Fibroblast of villous mesenchyme (primary cell): ENCODE measurements around the gene CLIC3. TPM values are rescaled to one million over a fixed set of nuclear protein-coding genes. Genes with fewer than 3 reads are reported as not detected.
A peak's percentile ranks its signal among the peaks of the same experiment; 100 is the strongest.

Source experiments
- DNase-seq: peaks from one replicate; pipeline ENCODE4 v3.0.0-alpha.2; 2010; ENCODE audit warnings: low read depth
- H3K4me3 ChIP-seq: 2 replicates; pipeline ENCODE4 v1.5.1; 2011; ENCODE audit warnings: low read depth, mild to moderate bottlenecking, low read length
- CTCF ChIP-seq: IDR thresholded peaks from 2 replicates; pipeline ENCODE4 v1.5.1; 2012; ENCODE audit warnings: low read depth, mild to moderate bottlenecking, low read length; ENCODE audit not compliant: insufficient read depth
- total RNA-seq: library from RNA; depleted of rRNA; stranded (reverse); fragments of >200 nt; gene quantifications from 2 replicates; pipeline ENCODE4 v1.2.3, GENCODE V29; 2012

Gene CLIC3
- total RNA-seq, 1 donor = 43.2 TPM

GRCh38 chr9:136970361-136970760 is 26.0 kb downstream of the CLIC3 start:
- H3K4me3 ChIP-seq = no peak overlapping the region
- DNase-seq = no peak
- TF ChIP-seq CTCF = no peak

GRCh38 chr9:136969774-136970173 is 26.6 kb downstream of the CLIC3 start:
- no peak for TF ChIP-seq CTCF
- H3K4me3 ChIP-seq = no peak overlapping the region
- DNase-seq = no peak

- no peak overlapping the region for H3K4me3 ChIP-seq
- no peak for TF ChIP-seq CTCF
- DNase-seq = no peak
These were observed 27.2 kb downstream of the CLIC3 start for GRCh38 chr9:136969150-136969549.

GRCh38 chr9:136968333-136969127 is 27.8 kb downstream of the CLIC3 start:
- no peak for DNase-seq
- H3K4me3 ChIP-seq = no peak overlapping the region
- TF ChIP-seq CTCF = no peak

DNA sequence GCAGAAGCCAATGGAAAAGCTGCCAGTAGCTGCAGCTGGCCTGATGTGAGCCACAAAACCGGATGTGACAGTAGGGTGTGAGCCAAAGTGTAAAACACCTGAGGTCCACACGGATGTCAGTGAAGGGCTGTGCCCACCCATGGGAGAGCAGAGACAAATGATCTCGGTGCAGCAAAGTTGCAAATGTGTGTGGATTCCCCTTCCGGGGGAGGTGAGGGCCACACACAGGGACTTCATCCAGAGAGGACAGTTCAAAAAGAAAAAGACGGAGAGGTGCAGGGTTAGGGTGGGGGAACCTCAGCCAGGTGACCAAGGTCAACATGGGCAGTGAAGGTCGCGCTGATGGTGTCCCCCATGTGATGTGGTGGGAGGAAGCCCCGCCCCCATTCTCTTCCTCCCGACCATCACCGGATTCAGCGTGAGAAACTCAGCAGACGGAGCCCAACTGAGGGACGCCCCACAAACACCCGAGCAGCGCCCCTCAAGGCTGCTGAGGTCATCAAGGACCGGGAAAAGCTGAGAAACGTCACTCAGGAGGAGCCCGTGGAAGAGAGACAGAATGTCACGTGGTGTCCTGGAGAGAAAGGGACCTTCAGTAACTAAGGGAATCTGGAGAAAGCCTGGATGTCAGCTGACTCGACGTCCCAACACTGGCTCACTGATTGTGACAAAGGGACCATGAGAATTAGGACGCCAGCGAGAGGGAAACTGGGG is 30.4 kb downstream of the CLIC3 start:
- peak; percentile 21 for DNase-seq
- no peak overlapping the region for H3K4me3 ChIP-seq

DNA sequence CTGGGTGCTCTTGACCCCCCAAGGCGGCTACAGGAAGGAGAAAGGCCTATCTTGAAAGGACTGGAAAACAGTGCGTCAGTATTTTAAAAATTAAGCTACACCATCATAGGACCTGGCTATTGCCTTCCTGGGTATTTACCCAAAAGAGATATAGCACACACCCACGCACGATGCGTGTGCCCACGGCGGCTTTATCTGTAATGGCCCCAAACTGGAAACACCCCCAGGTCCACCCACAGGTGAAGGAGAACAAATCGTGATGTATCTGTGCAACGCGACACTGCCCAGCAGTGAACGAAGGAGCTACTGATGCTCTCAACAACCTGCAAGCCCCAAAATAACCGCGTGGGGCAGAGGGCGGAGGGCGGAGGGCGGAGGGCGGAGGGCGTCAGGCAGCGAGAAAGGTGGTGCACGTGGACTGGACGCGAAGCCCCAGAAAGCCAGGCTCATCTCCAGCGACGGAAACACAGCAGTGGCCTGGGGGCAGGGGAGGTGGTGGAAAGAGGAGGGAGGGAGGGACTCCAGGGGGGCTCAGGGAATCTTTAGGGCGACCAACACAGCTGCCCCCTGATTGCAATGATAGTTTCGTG is 31.4 kb downstream of the CLIC3 start:
- H3K4me3 ChIP-seq = no peak overlapping the region
- no peak for TF ChIP-seq CTCF
- DNase-seq = no peak

More for the DNA sequence above, 30.4 kb downstream of the CLIC3 start:
- no peak for TF ChIP-seq CTCF
